ENCODE measurements around the gene HHLA2. TPM values are rescaled to one million over a fixed set of nuclear protein-coding genes. Genes with fewer than 3 reads are reported as not detected.

HHLA2 gene
- total and polyA plus RNA-seq, 2 of the 8 experiments (the other 6 are each of a cell fraction or from before 2014, with no cell fraction given), result not detected

DNA sequence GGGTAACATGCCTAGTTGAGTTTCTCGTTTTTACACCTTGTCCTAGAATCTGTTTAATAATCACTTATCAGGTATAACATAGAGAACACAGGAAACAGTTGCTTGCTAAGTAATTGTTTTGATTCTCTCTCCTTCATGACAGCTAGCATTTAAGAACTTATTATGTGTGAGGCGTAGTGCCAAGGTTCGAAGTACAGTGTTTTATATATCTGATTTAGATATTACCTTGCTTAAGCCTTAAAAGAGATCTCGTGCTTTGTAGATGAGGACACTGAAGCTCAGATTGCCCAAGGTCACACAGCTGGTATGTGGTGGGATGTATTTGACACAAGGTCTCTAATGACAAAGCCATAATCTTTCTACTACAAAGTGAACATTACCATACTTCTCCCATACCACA is 45.1 kb upstream of the HHLA2 start:
- Histone ChIP-seq H3K56ac (replicated peaks; ENCODE audit: insufficient read length, low read depth, low read length) (no peak overlapping the region), H4K20me1 (replicated peaks in 1 of 2; ENCODE audit: control insufficient read depth in 1 of 2, insufficient read depth in 2 of 2, low read length in 2 of 2) (no peaks in the 10 kb centered on the region), H4K8ac (ENCODE audit: extremely low read depth, insufficient read depth, low read length) (no peak overlapping the region), H3K4me1 (replicated peaks in 1 of 4; ENCODE audit: control insufficient read depth in 3 of 4, insufficient read depth in 4 of 4, low read length in 3 of 4) (no peaks in the 10 kb centered on the region), H2BK20ac (ENCODE audit: low read length) (no peak overlapping the region), H3K27ac (ENCODE audit: low read depth, low read length) (no peak overlapping the region), H3K23ac (ENCODE audit: insufficient read length) (no peak overlapping the region), H3K79me2 (ENCODE audit: control insufficient read depth in 1 of 2, insufficient read depth in 2 of 2, low read length in 2 of 2) (no peaks in the 10 kb centered on the region), H3K9me3 (ENCODE audit: insufficient read depth in 2 of 2, low read depth in 1 of 2, low read length in 1 of 2) (no peaks in the 10 kb centered on the region), H2BK15ac (ENCODE audit: low read length) (no peak overlapping the region), H3K14ac (ENCODE audit: insufficient read length) (no peak overlapping the region), H2AFZ (ENCODE audit: low read length) (no peak overlapping the region), H2BK12ac (ENCODE audit: low read depth, low read length) (no peak overlapping the region), H3K4ac (replicated peaks; ENCODE audit: insufficient read length, low read depth, low read length) (no peak overlapping the region), H2AK5ac (ENCODE audit: low read depth, low read length) (no peak overlapping the region), H3K23me2 (ENCODE audit: low read depth, low read length) (no peaks in the 10 kb centered on the region), H3K9ac (replicated peaks in 1 of 4; ENCODE audit: extremely low read depth in 1 of 4, low read depth in 3 of 4, low read length in 3 of 4) (no peak overlapping the region), H3K4me3 (ENCODE audit: extremely low read depth in 1 of 4, insufficient read depth in 2 of 4, low read depth in 3 of 4, low read length in 4 of 4) (no peak overlapping the region), H3K27me3 (replicated peaks in 1 of 4; ENCODE audit: control insufficient read depth in 3 of 4, extremely low read depth in 1 of 4, insufficient read depth in 3 of 4, low read length in 3 of 4) (peaks cover 0 to 1% (median 0%) of the 10 kb centered on the region in 4 experiments; a peak in 1 of 7 replicates), H3K18ac (ENCODE audit: extremely low read depth, low read length) (no peak overlapping the region), H4K5ac (ENCODE audit: insufficient read length, low read depth, low read length) (no peak overlapping the region), H3K4me2 (ENCODE audit: insufficient read depth in 1 of 2, low read depth in 2 of 2, low read length in 2 of 2) (no peak overlapping the region), H3K79me1 (ENCODE audit: low read depth, low read length) (no peaks in the 10 kb centered on the region), H2BK5ac (ENCODE audit: low read depth, low read length) (no peak overlapping the region), H3K36me3 (ENCODE audit: control insufficient read depth in 2 of 4, insufficient read depth in 4 of 4, low read length in 3 of 4) (no peaks in the 10 kb centered on the region), H4K91ac (replicated peaks; ENCODE audit: insufficient read length, low read length) (no peak overlapping the region), H2BK120ac (replicated peaks; ENCODE audit: low read depth, low read length) (no peak overlapping the region)
- DNase-seq (ENCODE audit: low read depth in 1 of 2, low spot score in 2 of 2) (no peak), FAIRE-seq (no peak)
- WGBS, 2 experiments (ENCODE audit: extremely low coverage in 1 of 2, insufficient coverage in 1 of 2, insufficient read length in 1 of 2, insufficient replicate concordance in 2 of 2, low coverage in 1 of 2, low lambda C conversion rate in 2 of 2, missing lambda C conversion rate in 1 of 2), result 86% methylated on average over 4 of the region's 4 CpGs; no CpG with 5 or more reads in 1 of the 2 experiments
- POLR2A ChIA-PET (ENCODE audit: partially characterized antibody), result no interaction called here
- CTCF ChIA-PET (ENCODE audit: partially characterized antibody), result interaction anchor here (0.7 to 1.2 kb wide), 2 partner anchors 9 to 302 kb away, joined by 3 read pairs; no protein-coding TSS in a partner anchor
- TF ChIP-seq FOSL1 (IDR thresholded peaks at IDR 0.05; ENCODE audit: insufficient read depth, low read depth, low read length), result no peak
- TF ChIP-seq, protein P1, sequence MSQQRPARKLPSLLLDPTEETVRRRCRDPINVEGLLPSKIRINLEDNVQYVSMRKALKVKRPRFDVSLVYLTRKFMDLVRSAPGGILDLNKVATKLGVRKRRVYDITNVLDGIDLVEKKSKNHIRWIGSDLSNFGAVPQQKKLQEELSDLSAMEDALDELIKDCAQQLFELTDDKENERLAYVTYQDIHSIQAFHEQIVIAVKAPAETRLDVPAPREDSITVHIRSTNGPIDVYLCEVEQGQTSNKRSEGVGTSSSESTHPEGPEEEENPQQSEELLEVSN (IDR thresholded peaks at IDR 0.05), result no peak
- TF ChIP-seq SIN3A (conservative IDR thresholded peaks at IDR 0.05 in 1 of 2, IDR thresholded peaks at IDR 0.05 in 1 of 2; ENCODE audit: low read depth in 1 of 2, low read length in 2 of 2), result no peak
- no peak for TF ChIP-seq CTCF (IDR thresholded peaks at IDR 0.05; ENCODE audit: control extremely low read depth in 1 of 3, insufficient read depth in 1 of 3, low read depth in 1 of 3, low read length in 3 of 3)
